ENCODE data around the gene GOLGA3. TPM values are rescaled to one million over a fixed set of nuclear protein-coding genes. Genes with fewer than 3 reads are reported as not detected.
"Not testable (repeated sequence)": the region's sequence is repeated elsewhere in the genome, so short reads cannot be mapped to it uniquely, and the experiment has no call there.

GOLGA3 gene
- total and polyA plus RNA-seq, 3 donors from 2014 or later = 30.4 to 95.2 (median 72.3) TPM

GRCh38 chr12:132850291-132850690 is 21.6 kb upstream of the GOLGA3 start:
- no peaks in the 10 kb centered on the region for H3K36me3 ChIP-seq (ENCODE audit: low read depth, missing control alignments)

GRCh38 chr12:132848521-132848920 is 19.9 kb upstream of the GOLGA3 start:
- no peak for TF ChIP-seq CTCF (IDR thresholded peaks at IDR 0.05)
- no peak for TF ChIP-seq POLR2A (IDR thresholded peaks at IDR 0.05)
- Histone ChIP-seq H3K4me3 (no peak overlapping the region), H3K9me3 (no peaks in the 10 kb centered on the region), H3K36me3 (ENCODE audit: low read depth, missing control alignments) (no peaks in the 10 kb centered on the region), H3K4me1 (no peaks in the 10 kb centered on the region), H3K27me3 (no peaks in the 10 kb centered on the region), H3K27ac (no peak overlapping the region)
- intact Hi-C loops (cut with DNase I; ENCODE audit: low total_unique reads) = no loop called here
- DNase-seq = no peak
- WGBS, 2 donors = 92 to 95% methylated on average over 13 of the region's 13 CpGs

More at GRCh38 chr12:132850291-132850690, 21.6 kb upstream of the GOLGA3 start:
- Histone ChIP-seq H3K27me3 (no peaks in the 10 kb centered on the region), H3K4me1 (no peaks in the 10 kb centered on the region), H3K9me3 (no peaks in the 10 kb centered on the region), H3K4me3 (no peak overlapping the region), H3K27ac (no peak overlapping the region)
- TF ChIP-seq CTCF (IDR thresholded peaks at IDR 0.05) (no peak), POLR2A (IDR thresholded peaks at IDR 0.05) (no peak)
- no peak for DNase-seq
- intact Hi-C loops (cut with DNase I; ENCODE audit: low total_unique reads) = no loop called here
- WGBS, 2 donors = 90 to 93% methylated on average over 8 to 16 of the region's 16 CpGs

- intact Hi-C loops (cut with DNase I; ENCODE audit: low total_unique reads) = no loop called here
- H3K27me3 ChIP-seq = no peaks in the 10 kb centered on the region
- H3K36me3 ChIP-seq (ENCODE audit: low read depth, missing control alignments) = no peaks in the 10 kb centered on the region
- DNase-seq = no peak
- TF ChIP-seq POLR2A (IDR thresholded peaks at IDR 0.05) (no peak), CTCF (IDR thresholded peaks at IDR 0.05) (no peak)
- H3K9me3 ChIP-seq = no peaks in the 10 kb centered on the region
- H3K4me3 ChIP-seq = no peak overlapping the region
- no peaks in the 10 kb centered on the region for H3K4me1 ChIP-seq
- WGBS, 2 donors = 85 to 88% methylated on average over 30 of the region's 30 CpGs
- no peak overlapping the region for H3K27ac ChIP-seq
Observed at GRCh38 chr12:132847363-132848356, 19.0 kb upstream of the GOLGA3 start.

- H3K36me3 ChIP-seq (ENCODE audit: low read depth, missing control alignments); H3K9me3 ChIP-seq; H3K27ac ChIP-seq; H3K4me1 ChIP-seq; H3K4me3 ChIP-seq; DNase-seq; H3K27me3 ChIP-seq; intact Hi-C loops (cut with DNase I; ENCODE audit: low total_unique reads): not testable (repeated sequence)
- 94 to 97% methylated on average over 11 of the region's 11 CpGs for WGBS, 2 donors
Observed at GRCh38 chr12:132844681-132845080, 16.0 kb upstream of the GOLGA3 start.

- Histone ChIP-seq H3K27ac (no peak overlapping the region), H3K4me3 (no peak overlapping the region), H3K27me3 (no peaks in the 10 kb centered on the region), H3K9me3 (no peaks in the 10 kb centered on the region), H3K4me1 (peaks cover 10% of the 10 kb centered on the region), H3K36me3 (ENCODE audit: low read depth, missing control alignments) (no peaks in the 10 kb centered on the region)
- intact Hi-C loops (cut with DNase I; ENCODE audit: low total_unique reads) = no loop called here
- no peak for DNase-seq
- 82% methylated on average over 21 of the region's 21 CpGs for WGBS, 2 donors
- TF ChIP-seq CTCF (IDR thresholded peaks at IDR 0.05) (no peak), POLR2A (IDR thresholded peaks at IDR 0.05) (no peak)
Observed at GRCh38 chr12:132842449-132843045, 13.9 kb upstream of the GOLGA3 start.
